A673 (cell line): ENCODE results near the gene KRT86. TPM values are rescaled to one million over a fixed set of nuclear protein-coding genes. Genes with fewer than 3 reads are reported as not detected.
"Not testable (repeated sequence)": the region's sequence is repeated elsewhere in the genome, so short reads cannot be mapped to it uniquely, and the experiment has no call there.

Source experiments
- BruUV-seq: library from RNA; stranded (reverse); fragments of 400-500 nt; replicated peaks from 2 replicates; lab custom pipeline; 2021; lab: Mats Ljungman, UMichigan
- CTCF ChIA-PET: fragments of 300-600 bp; sonication (Branson Sonifier 250); formaldehyde crosslinking; loops from one replicate; lab custom pipeline; 2022; ENCODE audit warnings: antibody characterized with exemption; lab: Charles Lee
- POLR2A ChIA-PET: fragments of 300-600 bp; sonication (Branson Sonifier 250); formaldehyde crosslinking; loops from one replicate; lab custom pipeline; 2022; ENCODE audit warnings: antibody characterized with exemption; ENCODE audit not compliant: low non-redundant PET; lab: Charles Lee
- DNase-seq: peaks from one replicate; pipeline ENCODE4 v3.0.0-alpha.2; 2015; ENCODE audit warnings: low spot score
- H3K27ac ChIP-seq: fragments of 200-600 bp; sonication (generic); 2 replicates; pipeline ENCODE4 v1.5.1; 2016; ENCODE audit warnings: mixed run types, low read depth, mild to moderate bottlenecking, mixed read lengths, antibody characterized with exemption, low read length; ENCODE audit not compliant: poor library complexity, severe bottlenecking
- H3K27me3 ChIP-seq: fragments of 200-600 bp; sonication (generic); replicated peaks from 2 replicates; pipeline ENCODE4 v1.6.1; 2017; ENCODE audit warnings: mixed run types, low read depth, mild to moderate bottlenecking, mixed read lengths, antibody characterized with exemption, low read length; ENCODE audit not compliant: insufficient read depth, poor library complexity
- H3K36me3 ChIP-seq: fragments of 200-600 bp; sonication (generic); 2 replicates; pipeline ENCODE4 v1.6.1; 2016; ENCODE audit warnings: mixed run types, mild to moderate bottlenecking, mixed read lengths, antibody characterized with exemption, low read length; ENCODE audit not compliant: insufficient read depth, poor library complexity, severe bottlenecking
- H3K4me1 ChIP-seq: fragments of 200-600 bp; sonication (generic); 2 replicates; pipeline ENCODE4 v1.6.1; 2017; ENCODE audit warnings: mixed run types, mild to moderate bottlenecking, mixed read lengths, antibody characterized with exemption, low read length; ENCODE audit not compliant: insufficient read depth, poor library complexity, severe bottlenecking
- H3K4me3 ChIP-seq: fragments of 200-600 bp; sonication (generic); 2 replicates; pipeline ENCODE4 v1.5.1; 2016; ENCODE audit warnings: low read depth, mixed run types, mild to moderate bottlenecking, mixed read lengths, low read length; ENCODE audit not compliant: poor library complexity, severe bottlenecking
- H3K9me3 ChIP-seq: fragments of 200-600 bp; sonication (generic); 2 replicates; pipeline ENCODE4 v1.6.1; 2016; ENCODE audit warnings: mixed run types, low read depth, mild to moderate bottlenecking, mixed read lengths, antibody characterized with exemption, low read length; ENCODE audit not compliant: poor library complexity, severe bottlenecking
- EZH2 ChIP-seq: fragments of 200-600 bp; sonication (generic); IDR thresholded peaks from 2 replicates; pipeline ENCODE4 v1.6.1; 2017; ENCODE audit warnings: borderline replicate concordance, low read depth, mild to moderate bottlenecking, mixed read lengths, antibody characterized with exemption, low read length; ENCODE audit not compliant: poor library complexity, severe bottlenecking
- intact Hi-C: fragments of 100-400 bp; cut with micrococcal nuclease; formaldehyde crosslinking; loops from one replicate; pipeline ENCODE4 v1.10.0; 2022; ENCODE audit not compliant: unreplicated experiment
- total RNA-seq: library from RNA; stranded (reverse); gene quantifications from 2 replicates; pipeline ENCODE4 v1.2.3, GENCODE V29; 2021
- TF ChIP-seq, protein P1 (sequence below): fragments of 300-800, 200-600 bp; sonication (generic); conservative IDR thresholded peaks from 2 replicates; pipeline ENCODE4 v1.5.1; 2017; ENCODE audit warnings: low read depth, mild to moderate bottlenecking, antibody characterized with exemption, low read length, moderate library complexity, mixed read lengths

KRT86 gene
- total RNA-seq, 1 experiment from 2014 or later: not detected

DNA sequence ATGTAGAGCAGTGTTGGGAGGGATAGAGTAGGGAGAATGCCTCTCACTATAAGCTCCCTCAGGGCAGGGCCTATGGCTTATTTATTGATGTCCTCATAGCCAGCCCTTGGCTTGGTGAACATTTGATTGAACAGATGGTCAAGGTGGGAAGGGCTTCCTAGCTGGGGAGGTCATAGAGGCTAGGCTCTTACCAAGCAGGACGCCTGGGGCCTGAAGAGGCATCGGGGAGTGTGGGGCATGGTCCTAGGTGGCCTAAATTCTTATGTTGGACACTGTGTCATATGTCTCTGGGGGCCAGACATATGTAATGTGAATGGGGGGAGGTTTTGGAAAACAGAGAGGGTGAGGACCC lies 17.9 kb upstream of the KRT86 start:
- no peak for DNase-seq
- H3K9me3 ChIP-seq: no peaks in the 10 kb centered on the region
- no peaks in the 10 kb centered on the region for H3K36me3 ChIP-seq
- TF ChIP-seq, protein P1, sequence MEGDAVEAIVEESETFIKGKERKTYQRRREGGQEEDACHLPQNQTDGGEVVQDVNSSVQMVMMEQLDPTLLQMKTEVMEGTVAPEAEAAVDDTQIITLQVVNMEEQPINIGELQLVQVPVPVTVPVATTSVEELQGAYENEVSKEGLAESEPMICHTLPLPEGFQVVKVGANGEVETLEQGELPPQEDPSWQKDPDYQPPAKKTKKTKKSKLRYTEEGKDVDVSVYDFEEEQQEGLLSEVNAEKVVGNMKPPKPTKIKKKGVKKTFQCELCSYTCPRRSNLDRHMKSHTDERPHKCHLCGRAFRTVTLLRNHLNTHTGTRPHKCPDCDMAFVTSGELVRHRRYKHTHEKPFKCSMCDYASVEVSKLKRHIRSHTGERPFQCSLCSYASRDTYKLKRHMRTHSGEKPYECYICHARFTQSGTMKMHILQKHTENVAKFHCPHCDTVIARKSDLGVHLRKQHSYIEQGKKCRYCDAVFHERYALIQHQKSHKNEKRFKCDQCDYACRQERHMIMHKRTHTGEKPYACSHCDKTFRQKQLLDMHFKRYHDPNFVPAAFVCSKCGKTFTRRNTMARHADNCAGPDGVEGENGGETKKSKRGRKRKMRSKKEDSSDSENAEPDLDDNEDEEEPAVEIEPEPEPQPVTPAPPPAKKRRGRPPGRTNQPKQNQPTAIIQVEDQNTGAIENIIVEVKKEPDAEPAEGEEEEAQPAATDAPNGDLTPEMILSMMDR: no peak
- TF ChIP-seq EZH2: no peak
- BruUV-seq: no TSS peak
- no peak overlapping the region for H3K27ac ChIP-seq
- peaks cover 15% of the 10 kb centered on the region for H3K4me1 ChIP-seq
- POLR2A ChIA-PET: no interaction called here
- intact Hi-C loops: no loop called here
- H3K4me3 ChIP-seq: no peak overlapping the region
- CTCF ChIA-PET: no interaction called here
- H3K27me3 ChIP-seq: peaks cover 20% of the 10 kb centered on the region

DNA sequence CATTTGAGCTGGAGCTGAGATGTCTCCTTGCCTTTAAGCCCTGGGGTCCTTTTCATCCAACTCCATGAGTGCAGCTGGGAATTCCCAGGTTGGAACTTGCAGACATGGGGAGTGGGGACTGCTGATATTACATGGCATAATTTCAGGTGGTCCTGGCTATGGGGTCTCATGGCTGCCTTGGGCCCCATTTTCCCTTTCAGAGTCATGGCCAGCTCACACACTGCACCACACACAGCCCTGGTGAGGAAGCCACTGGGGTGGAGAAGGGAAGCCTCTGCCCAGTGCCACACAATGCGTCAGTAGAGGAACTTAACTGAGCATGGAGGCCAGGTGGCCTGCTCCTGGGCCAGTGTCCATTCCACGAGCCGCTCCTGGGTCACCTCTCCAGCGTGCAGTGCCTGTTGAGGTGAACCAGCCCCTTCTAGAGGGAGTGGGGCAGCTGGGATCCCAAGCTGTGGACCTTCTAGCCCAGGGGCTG lies 17.3 kb upstream of the KRT86 start:
- intact Hi-C loops: no loop called here
- TF ChIP-seq EZH2: no peak
- TF ChIP-seq, protein P1: no peak
- Histone ChIP-seq H3K27ac (no peak overlapping the region), H3K9me3 (no peaks in the 10 kb centered on the region), H3K4me3 (no peak overlapping the region), H3K36me3 (no peaks in the 10 kb centered on the region), H3K27me3 (peaks cover 20% of the 10 kb centered on the region), H3K4me1 (peaks cover 15% of the 10 kb centered on the region)
- no TSS peak for BruUV-seq
- POLR2A ChIA-PET: no interaction called here
- CTCF ChIA-PET: no interaction called here
- no peak for DNase-seq

DNA sequence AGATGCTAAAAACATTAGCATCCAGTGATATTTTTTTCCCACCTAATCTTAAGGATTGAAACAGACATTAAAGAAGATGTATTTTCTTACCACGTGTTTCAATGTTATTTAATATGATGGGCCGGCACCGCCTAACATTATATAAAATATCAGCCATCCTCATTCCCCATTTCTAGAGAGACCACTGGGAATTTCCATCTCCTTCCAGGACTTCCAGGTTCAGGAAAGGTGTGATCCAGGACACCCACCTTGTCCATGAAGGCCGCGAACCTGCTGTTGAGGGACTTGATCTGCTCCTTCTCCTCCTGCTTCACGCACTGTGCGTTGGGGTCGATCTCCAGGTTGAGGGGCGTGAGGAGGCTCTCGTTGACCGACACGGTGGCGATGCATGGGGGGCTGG lies 16.5 kb upstream of the KRT86 start:
- H3K4me3 ChIP-seq, H3K9me3 ChIP-seq, POLR2A ChIA-PET, H3K36me3 ChIP-seq, H3K27ac ChIP-seq, BruUV-seq, DNase-seq, CTCF ChIA-PET, intact Hi-C loops: not testable (repeated sequence)
- peaks cover 20% of the 10 kb centered on the region for H3K27me3 ChIP-seq
- H3K4me1 ChIP-seq: peaks cover 15% of the 10 kb centered on the region

DNA sequence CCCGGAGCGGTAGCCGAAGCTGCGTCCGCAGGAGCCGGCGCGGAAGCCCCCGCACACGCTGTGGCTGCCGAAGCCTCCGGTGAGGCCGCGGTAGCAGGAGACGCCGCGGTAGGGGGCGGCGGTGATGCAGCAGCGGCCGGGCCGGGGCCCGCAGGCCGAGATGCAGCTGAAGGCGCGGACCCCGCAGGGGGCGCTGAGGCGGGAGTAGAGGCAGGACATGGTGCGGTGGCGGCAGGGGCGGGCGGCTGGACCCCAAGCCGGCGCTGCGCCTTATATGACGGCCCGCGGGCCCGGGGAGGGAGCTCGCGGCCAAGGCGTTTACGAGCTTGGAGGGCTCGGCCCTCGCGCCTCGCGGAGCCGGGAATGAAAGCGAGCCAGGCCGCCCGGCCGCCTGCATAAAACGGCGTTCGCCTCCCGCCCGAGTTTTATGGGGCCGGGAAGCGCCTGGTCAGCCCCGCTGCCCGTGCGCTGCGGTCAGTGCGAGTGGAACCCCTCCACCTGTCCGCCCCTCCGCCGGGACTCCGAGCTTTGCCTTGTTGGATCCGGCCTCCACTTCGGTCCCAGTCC lies 16.0 kb upstream of the KRT86 start:
- ChIA-PET CTCF (no interaction called here), POLR2A (no interaction called here)
- H3K4me3 ChIP-seq: no peak overlapping the region
- intact Hi-C loops: no loop called here
- no peak for DNase-seq
- TF ChIP-seq, protein P1: no peak
- peak; percentile 49 for TF ChIP-seq EZH2
- H3K4me1 ChIP-seq: peaks cover 15% of the 10 kb centered on the region
- no TSS peak for BruUV-seq
- peaks cover 20% of the 10 kb centered on the region for H3K27me3 ChIP-seq
- H3K9me3 ChIP-seq: no peaks in the 10 kb centered on the region
- no peak overlapping the region for H3K27ac ChIP-seq
- H3K36me3 ChIP-seq: no peaks in the 10 kb centered on the region
